GM12878 (cell line): ENCODE data around the gene SCIN. TPM values are rescaled to one million over a fixed set of nuclear protein-coding genes. Genes with fewer than 3 reads are reported as not detected.

Source experiments
- CREB1 ChIP-seq: IDR thresholded peaks from 2 replicates; pipeline ENCODE4 v1.6.1; 2012; ENCODE audit warnings: low read depth, mild to moderate bottlenecking, inconsistent platforms
- CREM ChIP-seq: IDR thresholded peaks from 2 replicates; pipeline ENCODE4 v1.6.1; 2014; ENCODE audit warnings: antibody characterized with exemption, low read depth
- FOS ChIP-seq: IDR thresholded peaks from 3 replicates; pipeline ENCODE4 v1.6.1; 2011; ENCODE audit warnings: borderline replicate concordance; ENCODE audit not compliant: insufficient read length; ENCODE audit errors: extremely low read depth
- FOXK2 ChIP-seq: fragments of 450-650 bp; IDR thresholded peaks from 2 replicates; pipeline ENCODE4 v1.6.1; 2017; ENCODE audit warnings: mild to moderate bottlenecking, moderate library complexity
- HDAC2 ChIP-seq: fragments of 200-600 bp; sonication (generic); IDR thresholded peaks from 2 replicates; pipeline ENCODE4 v1.6.1; 2017
- JUND ChIP-seq: IDR thresholded peaks from 2 replicates; pipeline ENCODE4 v1.6.1; 2012; ENCODE audit warnings: low read depth, mild to moderate bottlenecking, low read length, improper control_type of control experiment, moderate library complexity
- LARP7 ChIP-seq: fragments of 450-650 bp; IDR thresholded peaks from 2 replicates; pipeline ENCODE4 v1.6.1; 2017; ENCODE audit warnings: mild to moderate bottlenecking
- MLLT1 ChIP-seq: fragments of 450-650 bp; IDR thresholded peaks from 2 replicates; pipeline ENCODE4 v1.6.1; 2016; ENCODE audit warnings: mild to moderate bottlenecking
- MXI1 ChIP-seq: fragments of 150-350 bp; IDR thresholded peaks from 2 replicates; pipeline ENCODE4 v1.6.1; 2011; ENCODE audit warnings: low read depth, mild to moderate bottlenecking, inconsistent platforms, low read length, improper control_type of control experiment
- POLR2A ChIP-seq: IDR thresholded peaks from 2 replicates; pipeline ENCODE4 v1.6.1; 2011; ENCODE audit warnings: low read depth, mild to moderate bottlenecking, low read length
- RAD21 ChIP-seq: IDR thresholded peaks from 2 replicates; pipeline ENCODE4 v1.6.1; 2011; ENCODE audit warnings: mild to moderate bottlenecking, low read depth, low read length, moderate library complexity; ENCODE audit not compliant: insufficient read depth
- polyA plus RNA-seq, 11 experiments: library from polyadenylated mRNA; depleted of rRNA in 4 of 11; unstranded in 6 of 11; stranded (reverse) in 5 of 11; fragments of >200 nt; fragmentation: Nextera tagmentation in 4 of 11; fragmentation: Illumina TruSeq in 1 of 11; extraction: Ambion mirVana in 4 of 11; extraction: Trizol in 1 of 11; gene quantifications; 1 replicate in 1 of 11; 2 replicates in 10 of 11; pipeline versions ENCODE4 v1.2.1 to v1.2.3, GENCODE V29; 2011 to 2016; ENCODE audit warnings: inconsistent platforms in 2 of 11, missing spikeins in 2 of 11, low read depth in 1 of 11
- total RNA-seq, 4 experiments: library from RNA; depleted of rRNA in 3 of 4; stranded (reverse); fragments of >200 nt in 3 of 4; fragmentation: Illumina TruSeq in 1 of 4; extraction: Trizol in 1 of 4; gene quantifications; 2 replicates each; pipeline versions ENCODE4 v1.2.1 to v1.2.3, GENCODE V29; 2013 to 2021
- TF ChIP-seq, protein P1 (sequence below): fragments of 450-650 bp; conservative IDR thresholded peaks from 2 replicates; pipeline ENCODE4 v1.6.1; 2017; ENCODE audit warnings: mild to moderate bottlenecking, moderate library complexity
- TF ChIP-seq, protein P2 (sequence below): fragments of 450-650 bp; formaldehyde crosslinking; IDR thresholded peaks from 2 replicates; pipeline ENCODE4 v1.5.0; 2022; ENCODE audit warnings: mild to moderate bottlenecking, missing genetic modification characterization

Gene SCIN
- total and polyA plus RNA-seq, 10 of the 15 experiments (the other 5 are each of a cell fraction or from before 2014, with no cell fraction given), result 0.23 to 2.1 (median 1.0) TPM

DNA sequence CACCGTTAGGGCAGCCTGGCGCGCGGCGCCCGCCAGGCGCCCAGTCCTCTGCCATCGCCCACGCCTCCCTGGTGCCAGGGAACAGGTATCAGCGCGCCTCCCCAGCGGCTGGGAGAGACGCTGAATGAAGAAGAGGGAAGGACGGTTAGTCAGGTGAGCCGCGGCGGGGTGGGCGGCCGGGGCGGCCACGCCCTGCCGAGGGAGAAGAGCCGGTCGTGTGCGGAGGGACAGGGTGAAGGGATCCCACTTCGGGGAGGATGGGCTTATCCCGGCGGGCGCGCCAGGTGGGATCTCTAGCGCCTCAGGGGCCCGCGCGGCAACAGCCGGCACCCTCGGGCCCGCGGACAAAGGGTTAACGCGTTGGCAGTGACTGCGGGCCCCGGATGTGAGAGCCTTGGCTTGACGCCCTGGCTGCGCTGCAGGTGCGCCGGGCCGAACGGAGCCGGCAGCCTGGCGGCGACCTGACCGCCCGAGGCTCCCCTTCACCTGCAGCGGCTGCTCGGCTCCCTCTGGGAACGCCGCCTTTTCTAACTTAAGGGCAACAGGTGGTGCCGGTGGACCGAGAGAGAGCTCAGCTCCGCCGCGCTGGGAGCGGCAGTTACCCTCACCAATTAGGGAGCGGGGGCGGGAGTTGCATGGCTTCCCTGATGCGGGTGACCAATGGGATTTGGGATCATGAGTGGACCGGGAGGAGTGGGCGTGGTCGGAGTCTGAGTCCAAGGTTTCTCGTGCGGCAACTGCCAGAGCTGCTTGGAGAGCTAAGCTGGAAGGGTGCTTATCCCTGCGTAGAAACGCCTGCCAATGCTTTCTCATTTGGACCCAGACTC is 116.6 kb downstream of the SCIN start, which contains the start of gene ARL4A (continued):
- TF ChIP-seq, protein P1, sequence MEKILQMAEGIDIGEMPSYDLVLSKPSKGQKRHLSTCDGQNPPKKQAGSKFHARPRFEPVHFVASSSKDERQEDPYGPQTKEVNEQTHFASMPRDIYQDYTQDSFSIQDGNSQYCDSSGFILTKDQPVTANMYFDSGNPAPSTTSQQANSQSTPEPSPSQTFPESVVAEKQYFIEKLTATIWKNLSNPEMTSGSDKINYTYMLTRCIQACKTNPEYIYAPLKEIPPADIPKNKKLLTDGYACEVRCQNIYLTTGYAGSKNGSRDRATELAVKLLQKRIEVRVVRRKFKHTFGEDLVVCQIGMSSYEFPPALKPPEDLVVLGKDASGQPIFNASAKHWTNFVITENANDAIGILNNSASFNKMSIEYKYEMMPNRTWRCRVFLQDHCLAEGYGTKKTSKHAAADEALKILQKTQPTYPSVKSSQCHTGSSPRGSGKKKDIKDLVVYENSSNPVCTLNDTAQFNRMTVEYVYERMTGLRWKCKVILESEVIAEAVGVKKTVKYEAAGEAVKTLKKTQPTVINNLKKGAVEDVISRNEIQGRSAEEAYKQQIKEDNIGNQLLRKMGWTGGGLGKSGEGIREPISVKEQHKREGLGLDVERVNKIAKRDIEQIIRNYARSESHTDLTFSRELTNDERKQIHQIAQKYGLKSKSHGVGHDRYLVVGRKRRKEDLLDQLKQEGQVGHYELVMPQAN, result no peak
- TF ChIP-seq HDAC2 (no peak), CREM (no peak), POLR2A (peak; percentile 31), LARP7 (no peak), CREB1 (0 out of 2 replicates have a peak, but pooled peaks have one; percentile 11), MXI1 (0 out of 2 replicates have a peak, but pooled peaks have one; percentile 9), MLLT1 (no peak), RAD21 (peak; percentile 44; the same call in 1 of the 2 replicates), FOS (peak; percentile 31), JUND (no peak), FOXK2 (no peak)
- TF ChIP-seq, protein P2, sequence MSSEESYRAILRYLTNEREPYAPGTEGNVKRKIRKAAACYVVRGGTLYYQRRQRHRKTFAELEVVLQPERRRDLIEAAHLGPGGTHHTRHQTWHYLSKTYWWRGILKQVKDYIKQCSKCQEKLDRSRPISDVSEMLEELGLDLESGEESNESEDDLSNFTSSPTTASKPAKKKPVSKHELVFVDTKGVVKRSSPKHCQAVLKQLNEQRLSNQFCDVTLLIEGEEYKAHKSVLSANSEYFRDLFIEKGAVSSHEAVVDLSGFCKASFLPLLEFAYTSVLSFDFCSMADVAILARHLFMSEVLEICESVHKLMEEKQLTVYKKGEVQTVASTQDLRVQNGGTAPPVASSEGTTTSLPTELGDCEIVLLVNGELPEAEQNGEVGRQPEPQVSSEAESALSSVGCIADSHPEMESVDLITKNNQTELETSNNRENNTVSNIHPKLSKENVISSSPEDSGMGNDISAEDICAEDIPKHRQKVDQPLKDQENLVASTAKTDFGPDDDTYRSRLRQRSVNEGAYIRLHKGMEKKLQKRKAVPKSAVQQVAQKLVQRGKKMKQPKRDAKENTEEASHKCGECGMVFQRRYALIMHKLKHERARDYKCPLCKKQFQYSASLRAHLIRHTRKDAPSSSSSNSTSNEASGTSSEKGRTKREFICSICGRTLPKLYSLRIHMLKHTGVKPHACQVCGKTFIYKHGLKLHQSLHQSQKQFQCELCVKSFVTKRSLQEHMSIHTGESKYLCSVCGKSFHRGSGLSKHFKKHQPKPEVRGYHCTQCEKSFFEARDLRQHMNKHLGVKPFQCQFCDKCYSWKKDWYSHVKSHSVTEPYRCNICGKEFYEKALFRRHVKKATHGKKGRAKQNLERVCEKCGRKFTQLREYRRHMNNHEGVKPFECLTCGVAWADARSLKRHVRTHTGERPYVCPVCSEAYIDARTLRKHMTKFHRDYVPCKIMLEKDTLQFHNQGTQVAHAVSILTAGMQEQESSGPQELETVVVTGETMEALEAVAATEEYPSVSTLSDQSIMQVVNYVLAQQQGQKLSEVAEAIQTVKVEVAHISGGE (CRISPR knock-in tag), result no peak
- TF ChIP-seq, all 136 proteins: peak for 13
